ENCODE results near the gene SOX11.

SOX11 gene

DNA sequence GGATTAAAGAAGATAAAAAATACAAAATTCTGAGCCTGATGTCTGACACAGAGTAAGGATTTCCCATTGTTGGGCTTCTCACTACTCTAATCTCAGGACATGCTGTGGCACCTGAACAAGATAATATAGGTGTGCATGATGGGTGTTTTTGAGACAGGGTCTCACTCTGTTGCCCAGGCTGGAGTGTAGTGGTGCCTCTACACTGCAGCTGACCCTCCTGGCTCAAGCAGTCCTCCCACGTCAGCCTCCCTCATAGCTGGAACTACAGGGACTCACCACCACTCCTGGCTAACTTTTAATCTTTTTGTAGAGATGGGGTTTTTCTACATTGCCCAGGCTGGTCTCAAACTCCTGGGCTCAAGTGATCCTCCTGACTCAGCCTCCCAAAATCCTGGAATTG, 32.9 kb downstream of the SOX11 start:
- TF ChIP-seq YY1 (IDR thresholded peaks at IDR 0.05; ENCODE audit: low read depth) (no peak), FOXM1 (IDR thresholded peaks at IDR 0.05; ENCODE audit: borderline replicate concordance, low read depth) (no peak)

DNA sequence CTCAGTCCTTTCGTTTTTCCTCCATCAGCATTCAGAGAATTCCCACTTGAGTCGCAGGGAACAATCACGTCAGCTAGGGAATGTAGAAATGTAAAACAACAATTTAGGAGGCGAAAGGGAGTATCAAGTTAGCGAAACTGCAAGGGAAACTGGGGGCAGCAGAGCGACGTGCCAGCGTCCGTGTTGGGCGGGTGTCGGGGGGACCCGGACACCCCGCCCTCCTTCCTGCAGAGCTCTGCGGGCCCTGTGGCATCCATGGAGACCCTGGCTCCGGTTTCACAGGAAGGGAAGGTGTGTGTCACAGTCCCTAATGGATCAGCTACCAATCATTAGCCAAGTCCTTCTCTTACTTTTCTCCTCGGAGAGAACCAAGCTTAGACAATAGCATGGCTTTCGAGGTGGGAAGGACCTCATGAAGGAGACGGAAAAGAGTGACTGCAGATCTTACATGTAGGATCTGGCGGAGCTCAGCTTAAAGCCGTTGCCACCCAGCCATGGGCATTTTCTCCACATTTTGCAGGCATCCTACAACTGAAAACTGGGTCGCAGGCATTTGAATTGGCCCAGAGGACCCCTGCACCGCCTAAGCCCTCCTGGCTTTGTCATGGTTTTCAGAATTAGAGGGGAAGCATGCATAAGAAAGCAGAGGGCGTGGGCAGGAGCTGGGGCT, 33.7 kb downstream of the SOX11 start:
- TF ChIP-seq CREB1 (IDR thresholded peaks at IDR 0.05; ENCODE audit: low read depth), result no peak
- no peak for TF ChIP-seq EGR1 (IDR thresholded peaks at IDR 0.05)
- TF ChIP-seq, protein P1, sequence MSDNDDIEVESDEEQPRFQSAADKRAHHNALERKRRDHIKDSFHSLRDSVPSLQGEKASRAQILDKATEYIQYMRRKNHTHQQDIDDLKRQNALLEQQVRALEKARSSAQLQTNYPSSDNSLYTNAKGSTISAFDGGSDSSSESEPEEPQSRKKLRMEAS (IDR thresholded peaks at IDR 0.05), result no peak
- no peak for TF ChIP-seq NFIC (IDR thresholded peaks at IDR 0.05)
- TF ChIP-seq TCF12 (IDR thresholded peaks at IDR 0.05; ENCODE audit: low read depth), result no peak
- TF ChIP-seq, protein P2, sequence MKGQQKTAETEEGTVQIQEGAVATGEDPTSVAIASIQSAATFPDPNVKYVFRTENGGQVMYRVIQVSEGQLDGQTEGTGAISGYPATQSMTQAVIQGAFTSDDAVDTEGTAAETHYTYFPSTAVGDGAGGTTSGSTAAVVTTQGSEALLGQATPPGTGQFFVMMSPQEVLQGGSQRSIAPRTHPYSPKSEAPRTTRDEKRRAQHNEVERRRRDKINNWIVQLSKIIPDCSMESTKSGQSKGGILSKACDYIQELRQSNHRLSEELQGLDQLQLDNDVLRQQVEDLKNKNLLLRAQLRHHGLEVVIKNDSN (IDR thresholded peaks at IDR 0.05), result no peak
- TF ChIP-seq CEBPB (IDR thresholded peaks at IDR 0.05), result no peak
- no peak for TF ChIP-seq EP300 (IDR thresholded peaks at IDR 0.05; ENCODE audit: borderline replicate concordance)
- TF ChIP-seq, protein P3, sequence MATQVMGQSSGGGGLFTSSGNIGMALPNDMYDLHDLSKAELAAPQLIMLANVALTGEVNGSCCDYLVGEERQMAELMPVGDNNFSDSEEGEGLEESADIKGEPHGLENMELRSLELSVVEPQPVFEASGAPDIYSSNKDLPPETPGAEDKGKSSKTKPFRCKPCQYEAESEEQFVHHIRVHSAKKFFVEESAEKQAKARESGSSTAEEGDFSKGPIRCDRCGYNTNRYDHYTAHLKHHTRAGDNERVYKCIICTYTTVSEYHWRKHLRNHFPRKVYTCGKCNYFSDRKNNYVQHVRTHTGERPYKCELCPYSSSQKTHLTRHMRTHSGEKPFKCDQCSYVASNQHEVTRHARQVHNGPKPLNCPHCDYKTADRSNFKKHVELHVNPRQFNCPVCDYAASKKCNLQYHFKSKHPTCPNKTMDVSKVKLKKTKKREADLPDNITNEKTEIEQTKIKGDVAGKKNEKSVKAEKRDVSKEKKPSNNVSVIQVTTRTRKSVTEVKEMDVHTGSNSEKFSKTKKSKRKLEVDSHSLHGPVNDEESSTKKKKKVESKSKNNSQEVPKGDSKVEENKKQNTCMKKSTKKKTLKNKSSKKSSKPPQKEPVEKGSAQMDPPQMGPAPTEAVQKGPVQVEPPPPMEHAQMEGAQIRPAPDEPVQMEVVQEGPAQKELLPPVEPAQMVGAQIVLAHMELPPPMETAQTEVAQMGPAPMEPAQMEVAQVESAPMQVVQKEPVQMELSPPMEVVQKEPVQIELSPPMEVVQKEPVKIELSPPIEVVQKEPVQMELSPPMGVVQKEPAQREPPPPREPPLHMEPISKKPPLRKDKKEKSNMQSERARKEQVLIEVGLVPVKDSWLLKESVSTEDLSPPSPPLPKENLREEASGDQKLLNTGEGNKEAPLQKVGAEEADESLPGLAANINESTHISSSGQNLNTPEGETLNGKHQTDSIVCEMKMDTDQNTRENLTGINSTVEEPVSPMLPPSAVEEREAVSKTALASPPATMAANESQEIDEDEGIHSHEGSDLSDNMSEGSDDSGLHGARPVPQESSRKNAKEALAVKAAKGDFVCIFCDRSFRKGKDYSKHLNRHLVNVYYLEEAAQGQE (IDR thresholded peaks at IDR 0.05; ENCODE audit: low read depth), result no peak
- TF ChIP-seq ZBTB7A (IDR thresholded peaks at IDR 0.05; ENCODE audit: low read depth), result no peak
- TF ChIP-seq RAD21 (IDR thresholded peaks at IDR 0.05; ENCODE audit: low read depth), result no peak
- TF ChIP-seq YY1 (IDR thresholded peaks at IDR 0.05; ENCODE audit: low read depth), result no peak
- TF ChIP-seq TEAD4 (IDR thresholded peaks at IDR 0.05), result no peak
- no peak for TF ChIP-seq FOXM1 (IDR thresholded peaks at IDR 0.05; ENCODE audit: borderline replicate concordance, low read depth)
- no peak for TF ChIP-seq TAF1 (IDR thresholded peaks at IDR 0.05; ENCODE audit: low read depth)

DNA sequence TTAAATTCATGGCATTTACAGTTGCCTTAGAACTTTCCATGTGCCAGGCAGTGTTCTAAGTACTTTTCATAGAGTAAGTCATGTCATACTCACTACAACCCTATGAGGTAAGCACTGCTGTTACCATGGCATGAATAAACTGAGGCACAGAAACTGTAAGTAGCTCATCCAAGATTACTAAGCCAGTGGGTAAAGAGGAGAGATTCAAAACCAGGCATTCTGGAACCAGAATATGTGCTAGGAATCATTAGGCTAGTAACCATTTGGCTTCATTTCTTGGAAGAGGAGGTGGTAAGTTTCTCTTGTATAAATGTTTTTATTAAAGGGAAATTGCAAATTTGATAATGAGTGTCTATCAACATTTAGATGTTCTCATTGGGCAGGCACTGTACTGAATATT, 35.1 kb downstream of the SOX11 start:
- TF ChIP-seq CEBPB (IDR thresholded peaks at IDR 0.05) (no peak), NFIC (IDR thresholded peaks at IDR 0.05) (no peak), ZBTB7A (IDR thresholded peaks at IDR 0.05; ENCODE audit: low read depth) (no peak), YY1 (IDR thresholded peaks at IDR 0.05; ENCODE audit: low read depth) (no peak), TCF12 (IDR thresholded peaks at IDR 0.05; ENCODE audit: low read depth) (no peak), RAD21 (IDR thresholded peaks at IDR 0.05; ENCODE audit: low read depth) (no peak), TAF1 (IDR thresholded peaks at IDR 0.05; ENCODE audit: low read depth) (no peak), TEAD4 (IDR thresholded peaks at IDR 0.05) (no peak), FOXM1 (IDR thresholded peaks at IDR 0.05; ENCODE audit: borderline replicate concordance, low read depth) (no peak)
- TF ChIP-seq, protein P3 (IDR thresholded peaks at IDR 0.05; ENCODE audit: low read depth), result no peak

DNA sequence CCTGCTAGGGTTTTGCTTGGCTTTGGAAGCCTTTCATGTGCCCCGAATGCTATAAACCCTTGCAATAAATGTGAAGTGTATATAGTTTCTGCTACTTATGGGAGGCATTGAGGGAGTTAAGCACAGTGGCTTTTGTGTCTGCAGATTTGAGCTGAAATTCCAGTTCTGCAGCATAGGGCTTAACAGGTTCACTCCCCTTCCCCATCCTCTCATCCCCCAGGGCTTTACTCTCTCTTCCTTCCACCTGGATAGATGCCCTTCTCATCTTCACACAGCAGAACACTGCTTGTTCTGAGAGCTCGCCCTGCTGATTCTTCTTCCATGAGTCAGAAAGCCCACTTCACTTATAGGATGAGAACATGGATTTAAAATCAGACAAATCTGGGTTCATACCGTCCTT, 37.2 kb downstream of the SOX11 start:
- TF ChIP-seq TEAD4 (IDR thresholded peaks at IDR 0.05) (no peak), CEBPB (IDR thresholded peaks at IDR 0.05) (no peak), NFIC (IDR thresholded peaks at IDR 0.05) (no peak), YY1 (IDR thresholded peaks at IDR 0.05; ENCODE audit: low read depth) (no peak), FOXM1 (IDR thresholded peaks at IDR 0.05; ENCODE audit: borderline replicate concordance, low read depth) (no peak), TCF12 (IDR thresholded peaks at IDR 0.05; ENCODE audit: low read depth) (no peak), CREB1 (IDR thresholded peaks at IDR 0.05; ENCODE audit: low read depth) (no peak), EP300 (IDR thresholded peaks at IDR 0.05; ENCODE audit: borderline replicate concordance) (no peak)
- TF ChIP-seq, protein P3 (IDR thresholded peaks at IDR 0.05; ENCODE audit: low read depth), result no peak

DNA sequence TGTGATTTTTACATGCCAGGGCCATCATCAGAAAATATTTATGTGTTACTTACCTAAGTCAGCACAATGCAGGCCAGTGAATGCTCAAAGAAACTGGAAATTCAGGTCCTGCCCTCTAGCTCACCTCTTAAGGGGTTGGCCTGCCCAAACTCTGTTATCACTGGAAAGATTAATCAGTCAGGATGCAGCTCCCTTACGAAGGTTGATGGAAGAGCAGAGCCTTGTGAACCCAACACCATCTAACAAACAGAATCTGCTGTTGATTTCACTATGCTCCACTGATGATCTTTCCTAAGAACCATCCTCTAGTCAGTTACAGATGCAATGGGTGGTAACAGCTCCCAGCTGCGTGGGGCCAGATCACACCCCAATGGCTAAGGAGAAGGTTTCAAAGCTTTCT, 38.2 kb downstream of the SOX11 start:
- TF ChIP-seq ZBTB7A (IDR thresholded peaks at IDR 0.05; ENCODE audit: low read depth), result no peak
- TF ChIP-seq EGR1 (IDR thresholded peaks at IDR 0.05), result no peak
- TF ChIP-seq, protein P2 (IDR thresholded peaks at IDR 0.05), result no peak
- no peak for TF ChIP-seq YY1 (IDR thresholded peaks at IDR 0.05; ENCODE audit: low read depth)
- TF ChIP-seq, protein P3 (IDR thresholded peaks at IDR 0.05; ENCODE audit: low read depth), result no peak
- TF ChIP-seq NFIC (IDR thresholded peaks at IDR 0.05), result no peak
- no peak for TF ChIP-seq RAD21 (IDR thresholded peaks at IDR 0.05; ENCODE audit: low read depth)
- no peak for TF ChIP-seq CEBPB (IDR thresholded peaks at IDR 0.05)
- TF ChIP-seq TEAD4 (IDR thresholded peaks at IDR 0.05), result no peak
- no peak for TF ChIP-seq TAF1 (IDR thresholded peaks at IDR 0.05; ENCODE audit: low read depth)
- no peak for TF ChIP-seq CREB1 (IDR thresholded peaks at IDR 0.05; ENCODE audit: low read depth)
- TF ChIP-seq FOXM1 (IDR thresholded peaks at IDR 0.05; ENCODE audit: borderline replicate concordance, low read depth), result no peak
- no peak for TF ChIP-seq TCF12 (IDR thresholded peaks at IDR 0.05; ENCODE audit: low read depth)
- TF ChIP-seq, protein P1 (IDR thresholded peaks at IDR 0.05), result no peak
- TF ChIP-seq EP300 (IDR thresholded peaks at IDR 0.05; ENCODE audit: borderline replicate concordance), result no peak

All from Ishikawa (cell line).